Measurements from ENCODE around the gene ASPN. TPM values are rescaled to one million over a fixed set of nuclear protein-coding genes. Genes with fewer than 3 reads are reported as not detected.

The ASPN gene
- total RNA-seq, 2 experiments from 2014 or later, result not detected

- no peaks in the 10 kb centered on the region for H3K36me3 Mint-ChIP-seq (ENCODE audit: low read depth)
- DNase-seq, result no peak
- POLR2A ChIA-PET, result no interaction called here
- no peaks in the 10 kb centered on the region for H3K9me3 ChIP-seq (ENCODE audit: control insufficient read depth in 1 of 2, insufficient read depth in 1 of 2, low read length in 2 of 2)
- no peaks in the 10 kb centered on the region for H3K4me1 Mint-ChIP-seq (ENCODE audit: low read depth)
- intact Hi-C loops (cut with DNase I, micrococcal nuclease), result no loop called here
- no peaks in the 10 kb centered on the region for H3K4me1 ChIP-seq (ENCODE audit: insufficient read depth, low read length)
- ATAC-seq (ENCODE audit: poor library complexity), result no peak
- H3K9me3 Mint-ChIP-seq, result no peaks in the 10 kb centered on the region
- H3K4me3 Mint-ChIP-seq, result no peak overlapping the region
- no peak overlapping the region for H3K27ac ChIP-seq (ENCODE audit: low read depth in 1 of 2, low read length in 2 of 2)
- H3K4me3 ChIP-seq (ENCODE audit: low read length), result no peak overlapping the region
- H3K36me3 ChIP-seq (ENCODE audit: insufficient read depth, low read length), result no peaks in the 10 kb centered on the region
- H3K27me3 ChIP-seq (ENCODE audit: control insufficient read depth in 1 of 2, insufficient read depth in 2 of 2, low read length in 2 of 2), result no peaks in the 10 kb centered on the region
- no peak for TF ChIP-seq CTCF (IDR thresholded peaks at IDR 0.05)
- no peak overlapping the region for H3K27ac Mint-ChIP-seq
- H3K27me3 Mint-ChIP-seq, result no peaks in the 10 kb centered on the region
- CTCF ChIA-PET, result no interaction called here
Measured at GRCh38 chr9:92496396-92497176, 14.3 kb upstream of the ASPN start.

- POLR2A ChIA-PET, result no interaction called here
- Mint-ChIP-seq H3K27ac (no peak overlapping the region), H3K27me3 (no peaks in the 10 kb centered on the region), H3K4me1 (ENCODE audit: low read depth) (no peaks in the 10 kb centered on the region), H3K4me3 (no peak overlapping the region), H3K36me3 (ENCODE audit: low read depth) (no peaks in the 10 kb centered on the region), H3K9me3 (no peaks in the 10 kb centered on the region)
- Histone ChIP-seq H3K27me3 (ENCODE audit: control insufficient read depth in 1 of 2, insufficient read depth in 2 of 2, low read length in 2 of 2) (no peaks in the 10 kb centered on the region), H3K4me3 (ENCODE audit: low read length) (no peak overlapping the region), H3K4me1 (ENCODE audit: insufficient read depth, low read length) (no peaks in the 10 kb centered on the region), H3K9me3 (ENCODE audit: control insufficient read depth in 1 of 2, insufficient read depth in 1 of 2, low read length in 2 of 2) (no peaks in the 10 kb centered on the region), H3K36me3 (ENCODE audit: insufficient read depth, low read length) (no peaks in the 10 kb centered on the region), H3K27ac (ENCODE audit: low read depth in 1 of 2, low read length in 2 of 2) (no peak overlapping the region)
- DNase-seq (no peak), ATAC-seq (ENCODE audit: poor library complexity) (no peak)
- intact Hi-C loops (cut with DNase I, micrococcal nuclease), result no loop called here
- CTCF ChIA-PET, result no interaction called here
- no peak for TF ChIP-seq CTCF (IDR thresholded peaks at IDR 0.05)
Measured at GRCh38 chr9:92494856-92495255, 12.6 kb upstream of the ASPN start.

GRCh38 chr9:92493749-92494387 lies 11.6 kb upstream of the ASPN start:
- Mint-ChIP-seq H3K9me3 (no peaks in the 10 kb centered on the region), H3K4me1 (ENCODE audit: low read depth) (no peaks in the 10 kb centered on the region), H3K27me3 (no peaks in the 10 kb centered on the region), H3K27ac (no peak overlapping the region), H3K4me3 (no peak overlapping the region), H3K36me3 (ENCODE audit: low read depth) (no peaks in the 10 kb centered on the region)
- intact Hi-C loops (cut with DNase I, micrococcal nuclease), result no loop called here
- Histone ChIP-seq H3K4me1 (ENCODE audit: insufficient read depth, low read length) (no peaks in the 10 kb centered on the region), H3K36me3 (ENCODE audit: insufficient read depth, low read length) (no peaks in the 10 kb centered on the region), H3K27ac (ENCODE audit: low read depth in 1 of 2, low read length in 2 of 2) (no peak overlapping the region), H3K27me3 (ENCODE audit: control insufficient read depth in 1 of 2, insufficient read depth in 2 of 2, low read length in 2 of 2) (no peaks in the 10 kb centered on the region), H3K9me3 (ENCODE audit: control insufficient read depth in 1 of 2, insufficient read depth in 1 of 2, low read length in 2 of 2) (no peaks in the 10 kb centered on the region), H3K4me3 (ENCODE audit: low read length) (no peak overlapping the region)
- TF ChIP-seq CTCF (IDR thresholded peaks at IDR 0.05), result no peak
- ATAC-seq (ENCODE audit: poor library complexity) (no peak), DNase-seq (no peak)
- ChIA-PET POLR2A (no interaction called here), CTCF (no interaction called here)

Measured in CD4-positive, alpha-beta T cell (primary cell).